Urothelium cell line (cell line): ENCODE results near the gene RPS6KA2.
"Not testable (repeated sequence)": the region's sequence is repeated elsewhere in the genome, so short reads cannot be mapped to it uniquely, and the experiment has no call there.

Experiments used
- DNase-seq: peaks from one replicate; pipeline ENCODE4 v3.0.0; 2011; ENCODE audit warnings: low spot score, mixed read lengths
- FAIRE-seq: peaks from 2 replicates; lab custom pipeline; 2011; peaks lifted over from hg19 to GRCh38; lab: Jason Lieb, UNC

The RPS6KA2 gene

DNA sequence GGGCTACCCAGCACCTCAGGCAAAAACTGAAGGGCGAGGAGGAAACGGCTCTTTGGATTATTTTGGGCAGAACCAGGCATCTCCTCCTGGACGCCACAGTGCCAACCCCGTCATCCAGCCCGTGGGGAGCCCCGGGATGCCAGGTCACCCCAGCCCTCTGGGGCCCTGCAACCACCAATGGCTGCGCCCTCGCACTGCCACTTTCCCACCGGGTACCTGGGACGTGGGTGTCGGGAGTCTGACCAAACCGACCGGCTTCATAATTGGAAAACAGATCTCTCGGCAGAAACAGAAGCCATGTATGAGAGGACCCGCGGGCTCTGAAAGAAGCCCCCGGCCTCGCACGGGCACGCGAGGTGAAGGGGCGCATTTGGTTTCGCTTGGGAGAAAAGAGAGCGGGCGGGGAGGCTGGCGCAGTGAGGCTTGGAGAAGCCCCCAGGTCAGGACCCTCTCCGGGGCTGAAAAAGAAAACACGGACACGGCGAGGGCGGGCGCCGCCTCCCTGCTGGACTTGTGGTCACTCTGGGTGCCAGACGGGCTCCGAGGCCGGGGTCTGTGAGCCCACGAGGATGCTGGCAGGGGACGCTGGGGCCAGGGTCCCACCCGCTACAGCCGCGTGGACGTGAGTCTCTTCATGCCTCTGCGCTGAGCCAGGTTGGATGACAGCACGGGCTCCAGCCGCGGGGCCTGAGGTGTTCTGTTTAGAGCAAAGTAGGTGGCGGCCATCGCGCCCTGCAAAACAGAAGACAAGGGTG, 214.7 kb downstream of the RPS6KA2 start:
- DNase-seq (no peak), FAIRE-seq (no peak)

DNA sequence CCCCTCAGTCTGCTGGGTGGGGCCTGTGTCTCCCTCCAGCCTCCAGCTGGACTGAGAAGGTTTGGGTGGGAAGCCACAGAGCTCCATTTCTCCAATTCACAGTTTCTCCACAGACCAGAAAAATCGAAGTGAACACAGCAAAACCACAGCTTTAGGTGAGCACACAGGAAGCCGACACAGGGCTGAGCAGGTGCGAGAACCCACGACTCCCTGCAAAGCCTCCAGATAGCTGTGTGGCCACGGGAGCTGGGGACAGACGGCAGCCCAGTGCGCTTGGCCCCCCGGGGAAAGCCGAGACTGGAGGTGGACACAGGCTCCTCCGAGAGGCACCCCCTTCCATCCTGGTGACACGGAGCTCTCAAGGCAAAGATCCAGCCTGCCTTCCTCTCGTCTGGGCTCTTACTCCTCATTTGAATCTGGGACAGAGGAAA, 215.3 kb downstream of the RPS6KA2 start:
- FAIRE-seq: no peak
- DNase-seq: no peak

DNA sequence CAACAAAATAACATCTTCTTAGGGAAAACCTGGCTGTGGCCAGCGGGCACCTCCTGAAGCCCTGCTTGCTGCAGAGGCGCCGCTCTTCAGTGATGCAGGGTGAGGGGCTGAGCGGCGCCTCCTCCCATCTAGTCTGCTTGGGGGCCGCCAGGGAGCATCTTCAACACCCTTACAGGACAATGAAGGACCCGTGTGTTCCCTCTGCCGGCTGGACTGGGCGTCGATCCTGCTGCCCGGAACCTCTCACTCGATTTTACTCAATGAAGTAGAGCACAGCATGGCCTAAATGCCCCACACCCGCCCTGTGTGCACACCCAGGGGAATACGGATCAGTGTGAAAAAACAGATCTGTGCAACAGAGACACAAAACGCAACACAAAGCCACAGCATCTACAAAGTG, 215.8 kb downstream of the RPS6KA2 start:
- no peak for DNase-seq
- no peak for FAIRE-seq

DNA sequence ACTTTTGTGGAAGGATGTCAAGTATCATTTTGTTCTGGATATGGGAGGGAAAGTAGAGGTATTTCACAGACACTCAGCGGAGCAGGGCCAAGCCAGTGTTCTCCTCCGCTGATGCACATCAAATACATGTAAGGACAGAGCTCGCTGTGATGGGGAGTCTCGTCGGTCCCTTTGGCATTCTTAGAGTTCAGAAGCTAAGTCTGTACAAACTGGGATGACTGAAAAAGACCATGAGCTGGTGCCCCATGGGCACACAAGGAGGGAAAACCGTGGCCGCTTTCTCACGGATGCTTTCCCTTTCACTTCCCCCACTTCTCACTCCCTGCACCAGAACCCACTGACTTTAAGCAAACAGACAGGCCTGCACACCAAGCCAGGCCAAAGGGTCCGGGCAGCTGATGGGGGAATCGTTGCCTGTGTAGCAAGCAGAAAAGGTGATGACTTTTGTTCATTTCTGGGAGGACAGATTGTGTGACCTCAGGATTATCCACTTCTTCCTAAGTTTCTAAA, 216.6 kb downstream of the RPS6KA2 start:
- no peak for DNase-seq
- FAIRE-seq: no peak

DNA sequence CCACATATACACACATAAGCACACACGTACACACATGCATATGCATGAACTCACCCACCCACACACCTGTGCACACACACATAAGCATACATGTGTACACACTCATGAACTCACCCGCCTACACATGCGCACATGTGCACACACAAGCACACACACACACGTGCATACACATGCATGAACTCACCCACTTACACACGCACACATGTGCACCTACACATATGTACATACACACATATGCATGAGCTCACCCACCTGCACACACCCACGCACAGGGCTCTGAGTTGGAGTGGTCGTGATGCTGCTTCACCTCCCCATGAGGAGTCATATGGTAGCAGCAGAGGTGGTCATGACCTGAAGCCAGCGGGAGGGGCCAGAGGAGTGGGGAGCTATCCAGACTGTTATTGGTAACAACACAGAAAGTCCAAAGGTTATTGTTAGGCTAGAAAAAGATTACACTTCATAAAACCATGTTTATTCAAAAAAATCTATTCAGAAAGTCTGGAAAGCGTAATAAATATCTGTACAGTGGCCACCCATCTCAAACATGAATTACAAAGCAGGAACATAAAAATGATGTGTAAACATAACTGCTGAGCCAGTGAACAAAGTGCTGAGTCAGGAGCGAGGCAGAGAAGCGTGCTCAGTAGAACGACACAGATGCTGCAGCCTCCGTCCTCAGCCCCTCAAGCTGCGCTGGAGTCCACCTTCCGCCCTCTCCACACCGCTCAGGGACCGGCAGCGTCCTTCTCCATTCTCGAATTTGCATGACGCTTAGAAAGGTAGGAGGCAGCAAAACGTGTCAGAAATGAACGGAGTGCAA, 217.9 kb downstream of the RPS6KA2 start:
- FAIRE-seq (no peak), DNase-seq (no peak)

DNA sequence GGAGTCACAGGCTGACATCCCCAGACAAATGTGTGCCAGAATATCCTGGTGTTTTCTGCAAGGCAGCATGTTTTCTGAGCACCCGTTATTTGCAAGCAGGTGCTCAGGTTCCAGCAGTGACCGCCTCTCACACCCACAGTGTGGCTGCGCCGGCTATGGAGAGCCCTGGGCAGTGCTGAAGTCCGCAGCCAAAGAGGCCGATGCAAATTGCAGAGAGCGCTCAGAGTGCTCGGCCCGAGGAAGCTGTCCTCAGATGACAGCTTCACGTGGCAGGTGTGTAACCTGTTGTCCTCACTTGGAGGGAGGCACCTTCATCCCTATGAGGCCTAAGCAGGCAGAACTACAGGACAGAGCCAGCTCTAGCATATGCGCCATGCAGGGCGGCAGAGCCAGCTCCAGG, 220.9 kb downstream of the RPS6KA2 start:
- no peak for FAIRE-seq
- DNase-seq: no peak

DNA sequence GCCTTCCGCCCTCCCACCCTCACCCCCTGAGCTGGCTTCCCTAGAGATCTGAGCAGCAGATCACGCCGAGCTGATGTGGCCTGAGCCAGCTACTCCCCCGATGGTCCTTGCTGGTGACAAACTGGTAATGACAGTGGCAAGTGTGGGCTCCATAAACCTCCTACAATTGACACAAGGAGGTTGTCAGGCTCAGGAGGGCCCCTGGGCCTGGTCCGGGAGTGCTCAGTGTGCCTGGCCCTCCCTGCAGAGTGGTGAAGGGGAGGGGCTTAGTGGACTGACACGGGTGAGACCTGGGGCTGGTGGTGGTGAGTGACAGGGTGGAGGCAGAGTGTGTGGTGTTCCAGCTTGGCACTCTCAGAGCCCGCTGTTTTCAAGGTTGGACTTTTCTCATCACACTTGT, 221.7 kb downstream of the RPS6KA2 start:
- DNase-seq: no peak
- no peak for FAIRE-seq

DNA sequence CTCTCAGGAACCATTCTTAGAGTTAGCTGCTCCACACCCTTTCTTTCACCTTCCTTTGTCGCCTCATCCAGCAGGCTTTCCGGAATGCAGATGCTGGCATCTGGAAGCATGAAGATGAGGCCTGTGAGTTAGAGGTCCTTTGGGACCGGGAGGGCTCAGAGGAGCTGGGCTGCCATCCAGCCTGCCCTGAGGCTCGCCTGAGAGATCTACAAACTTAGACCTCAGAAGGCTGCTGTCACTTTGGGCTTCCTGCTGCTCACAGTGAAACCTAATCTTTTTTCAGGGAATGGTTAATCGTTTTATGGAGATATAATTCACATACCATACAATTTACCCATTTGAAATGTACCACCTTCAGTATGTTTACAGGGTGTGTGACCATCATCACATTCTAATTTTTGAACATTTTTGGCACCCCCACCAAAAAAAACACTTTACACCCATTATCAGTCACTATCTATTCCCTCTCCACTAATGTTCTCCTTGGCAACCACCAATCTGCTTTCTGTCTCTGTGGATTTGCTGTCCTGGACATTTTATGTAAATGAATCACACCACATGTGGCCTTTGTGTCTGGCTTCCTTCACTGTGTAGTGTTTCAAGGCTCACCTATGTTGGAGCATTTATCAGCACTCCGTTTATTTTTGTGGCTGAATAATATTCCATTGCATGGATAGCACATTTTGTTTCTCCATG, 224.3 kb downstream of the RPS6KA2 start:
- FAIRE-seq (no peak), DNase-seq (no peak)

DNA sequence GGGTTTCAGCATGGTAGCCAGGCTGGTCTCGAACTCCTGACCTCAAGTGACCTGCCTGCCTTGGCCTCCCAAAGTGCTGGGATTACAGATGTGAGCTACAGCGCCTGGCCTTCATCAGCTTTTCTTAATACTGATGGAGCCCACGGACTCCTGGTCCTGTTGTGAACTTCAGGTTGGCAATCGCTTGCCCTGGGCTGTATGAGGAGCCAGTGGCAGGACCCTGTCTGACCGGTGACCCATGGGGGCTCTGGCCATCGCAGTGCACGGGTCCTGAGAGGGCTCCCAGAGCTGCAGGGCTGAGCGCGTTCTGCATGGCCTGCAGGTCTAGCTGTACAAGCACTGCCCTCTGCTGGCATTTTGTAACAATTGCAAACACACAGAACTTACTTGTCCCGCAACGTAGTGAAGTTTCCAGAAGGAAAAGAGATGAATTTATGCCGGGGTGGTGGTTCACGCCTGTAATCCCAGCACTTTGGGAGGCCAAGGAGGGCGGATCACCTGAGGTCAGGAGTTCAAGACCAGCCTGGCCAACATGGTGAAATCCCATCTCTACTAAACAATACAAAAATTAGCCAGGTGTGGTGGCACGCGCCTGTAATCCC, 226.3 kb downstream of the RPS6KA2 start:
- not testable (repeated sequence) for FAIRE-seq
- peak; percentile 64 for DNase-seq

DNA sequence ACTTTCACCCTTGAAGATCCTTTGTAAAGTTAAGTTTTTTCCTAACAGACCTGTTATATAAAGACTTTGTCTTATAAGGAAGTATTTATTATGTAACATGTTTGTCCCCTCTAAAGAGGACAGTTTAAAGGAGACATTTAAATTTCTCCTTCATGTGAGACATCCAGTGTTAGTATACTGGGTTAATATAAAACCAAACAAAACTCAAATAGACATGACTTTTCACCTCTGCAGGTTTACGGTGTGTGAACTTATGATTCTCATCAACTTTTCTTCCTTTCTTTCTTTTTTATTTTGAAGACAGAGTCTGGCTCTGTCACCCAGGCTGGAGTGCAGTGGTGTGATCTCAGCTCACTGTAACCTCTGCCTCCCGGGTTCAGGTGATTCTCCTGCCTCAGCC, 226.9 kb downstream of the RPS6KA2 start:
- no peak for DNase-seq
- no peak for FAIRE-seq

DNA sequence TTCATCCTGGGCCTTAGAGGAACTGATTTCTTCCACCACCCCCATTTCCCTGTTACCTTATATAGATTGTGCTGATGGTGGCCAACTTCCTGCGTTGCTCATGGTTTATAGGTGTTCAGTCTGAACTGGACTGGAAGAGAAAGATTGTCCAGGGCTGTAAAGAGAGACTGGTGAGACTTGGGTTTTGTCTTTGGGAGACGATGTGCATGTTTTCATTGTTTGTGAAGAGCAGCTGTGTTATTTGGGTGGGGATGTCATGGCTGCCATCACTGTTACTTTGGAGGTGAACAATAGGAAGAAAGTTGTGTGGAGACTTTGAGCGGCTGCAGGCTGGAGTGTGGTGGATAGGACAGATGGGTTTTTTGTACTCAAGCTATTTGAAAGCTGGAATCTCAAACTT, 228.7 kb downstream of the RPS6KA2 start:
- no peak for DNase-seq

DNA sequence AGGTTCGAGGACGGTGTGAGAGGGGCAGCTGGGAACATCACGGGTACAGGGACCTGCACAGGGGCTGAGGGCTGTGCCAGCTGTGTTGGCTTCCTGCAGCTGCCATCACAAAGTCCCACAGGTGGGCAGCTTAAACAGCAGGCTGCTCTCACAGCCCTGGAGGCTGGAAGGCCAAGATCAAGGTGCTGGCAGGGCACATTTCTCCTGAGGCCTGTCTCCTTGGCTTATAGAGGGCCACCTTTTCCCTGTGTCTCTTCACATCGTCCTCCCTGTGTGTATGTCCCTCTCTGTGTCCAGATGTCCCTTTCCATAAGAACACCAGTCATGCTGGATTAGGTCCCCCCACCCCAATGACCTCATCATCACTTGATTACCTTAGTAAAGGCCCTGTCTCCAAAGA, 229.2 kb downstream of the RPS6KA2 start:
- DNase-seq: no peak
- no peak for FAIRE-seq

More for the DNA sequence above, 228.7 kb downstream of the RPS6KA2 start:
- FAIRE-seq: no peak

DNA sequence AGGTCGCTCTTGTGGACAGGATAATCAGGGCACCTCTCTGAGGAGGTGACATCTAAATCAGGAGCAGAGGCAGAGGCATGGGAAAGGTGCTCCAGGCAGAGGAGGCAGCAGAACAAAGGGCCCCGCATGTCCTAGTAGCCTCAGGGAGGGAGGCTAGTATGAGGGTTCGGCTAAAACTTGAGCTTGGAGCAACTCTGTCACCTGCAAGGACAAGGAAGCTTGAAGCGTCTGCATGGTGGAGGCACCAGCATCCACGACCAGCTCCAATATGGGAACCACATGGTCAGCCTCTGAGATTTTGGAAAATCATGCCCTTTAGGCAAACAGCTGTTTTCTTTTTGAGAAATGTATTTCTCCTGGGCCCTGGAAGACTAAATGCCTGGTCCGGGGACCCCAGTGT, 231.3 kb downstream of the RPS6KA2 start:
- FAIRE-seq: no peak
- no peak for DNase-seq

DNA sequence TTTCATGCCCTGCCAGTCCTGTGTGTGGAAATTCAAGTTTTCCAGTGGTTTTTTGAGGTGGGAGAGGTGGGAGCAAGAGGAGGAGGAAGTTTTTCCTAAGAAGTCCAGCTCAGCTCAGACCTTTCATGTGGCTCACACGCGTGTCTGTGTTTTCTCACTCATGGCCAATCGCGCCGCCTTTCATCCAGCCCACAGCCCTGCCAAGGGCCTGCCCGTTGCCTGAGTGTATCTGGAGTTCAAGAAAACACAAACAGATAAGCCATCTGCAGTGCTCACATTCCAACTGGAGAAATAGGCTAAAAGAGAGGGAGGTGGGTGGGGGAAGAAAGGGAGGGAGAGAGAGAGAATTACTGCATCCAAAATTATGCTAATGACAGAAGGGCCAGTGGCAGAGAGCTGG, 231.7 kb downstream of the RPS6KA2 start:
- DNase-seq (no peak), FAIRE-seq (no peak)

DNA sequence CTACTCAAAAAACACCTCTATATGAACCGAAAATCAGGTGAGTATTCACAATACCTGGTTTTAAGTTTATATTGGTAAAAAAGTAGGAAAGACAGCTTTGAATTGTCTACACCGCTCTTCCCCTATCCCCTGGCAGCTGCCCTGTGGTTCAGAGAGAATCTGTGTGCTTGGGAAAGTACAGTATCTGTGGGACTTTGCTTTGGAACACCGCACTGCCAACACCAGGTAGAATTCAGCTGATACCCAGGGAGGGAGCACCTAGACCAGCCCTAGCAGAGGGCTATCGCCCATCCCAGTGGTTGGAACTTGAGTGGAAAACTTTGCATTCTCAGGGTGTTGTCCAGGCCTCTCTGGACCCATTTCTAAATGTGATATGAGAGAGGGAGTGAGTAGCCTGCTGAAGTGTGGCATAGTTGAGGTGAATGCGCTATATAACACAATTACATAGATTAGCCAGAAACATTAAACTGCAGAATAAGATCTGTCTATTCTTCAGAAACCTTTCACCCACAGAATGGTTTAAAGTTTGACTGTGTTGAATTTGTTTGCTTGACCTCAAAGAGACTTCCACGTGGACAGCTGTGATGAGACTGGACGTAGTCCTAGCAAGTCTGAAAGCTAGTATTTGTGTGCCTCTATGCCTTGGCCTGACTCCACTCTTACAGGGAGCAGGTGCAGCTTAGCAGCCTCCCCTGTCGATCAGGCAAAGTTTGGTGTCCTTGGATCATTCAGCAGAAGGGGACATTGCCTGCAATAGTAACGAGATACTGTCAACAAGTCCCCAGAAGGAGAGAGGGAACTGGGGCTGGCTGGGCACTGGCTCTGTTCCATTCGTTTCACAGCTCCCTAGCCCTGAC, 232.8 kb downstream of the RPS6KA2 start:
- DNase-seq (no peak), FAIRE-seq (no peak)

DNA sequence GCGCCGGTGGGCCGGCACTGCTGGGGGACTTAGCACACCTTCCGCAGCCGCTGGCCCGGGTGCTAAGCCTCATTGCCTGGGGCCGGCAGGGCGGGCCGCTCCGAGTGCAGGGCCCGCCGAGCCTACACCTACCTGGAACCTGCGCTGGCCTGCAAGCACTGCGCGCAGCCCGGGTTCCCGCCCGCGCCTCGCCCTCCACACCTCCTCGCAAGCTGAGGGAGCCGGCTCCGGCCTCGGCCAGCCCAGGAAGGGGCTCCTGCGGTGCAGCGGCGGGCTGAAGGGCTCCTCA, 233.6 kb downstream of the RPS6KA2 start:
- no peak for FAIRE-seq
- DNase-seq: no peak

DNA sequence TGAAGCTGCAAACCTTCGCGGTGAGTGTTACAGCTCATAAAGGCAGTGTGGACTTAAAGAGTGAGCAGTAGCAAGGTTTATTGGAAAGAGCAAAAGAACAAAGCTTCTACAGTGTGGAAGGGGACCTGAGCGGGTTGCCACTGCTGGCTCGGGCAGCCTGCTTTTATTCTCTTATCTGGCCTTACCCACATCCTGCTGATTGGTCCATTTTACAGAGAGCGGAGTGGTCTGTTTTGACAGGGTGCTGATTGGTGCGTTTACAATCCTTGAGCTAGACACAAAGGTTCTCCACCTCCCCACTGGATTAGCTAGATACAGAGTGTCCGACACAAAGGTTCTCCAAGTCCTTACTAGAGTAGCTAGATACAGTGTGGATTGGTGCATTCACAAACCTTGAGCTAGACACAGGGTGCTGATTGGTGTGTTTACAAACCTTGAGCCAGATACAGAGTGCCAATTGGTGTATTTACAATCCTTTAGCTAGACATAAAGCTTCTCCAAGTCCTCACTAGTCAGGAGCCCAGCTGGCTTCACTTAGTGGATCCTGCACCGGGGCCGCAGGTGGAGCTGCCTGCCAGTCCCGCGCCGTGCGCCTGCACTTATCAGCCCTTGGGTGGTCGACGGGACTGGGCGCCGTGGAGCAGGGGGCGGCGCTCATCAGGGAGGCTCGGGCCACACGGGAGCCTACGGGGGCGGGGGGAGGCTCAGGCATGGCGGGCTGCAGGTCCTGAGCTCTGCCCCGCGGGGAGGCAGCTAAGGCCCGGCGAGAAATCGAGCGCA, 234.1 kb downstream of the RPS6KA2 start:
- not testable (repeated sequence) for FAIRE-seq, DNase-seq

DNA sequence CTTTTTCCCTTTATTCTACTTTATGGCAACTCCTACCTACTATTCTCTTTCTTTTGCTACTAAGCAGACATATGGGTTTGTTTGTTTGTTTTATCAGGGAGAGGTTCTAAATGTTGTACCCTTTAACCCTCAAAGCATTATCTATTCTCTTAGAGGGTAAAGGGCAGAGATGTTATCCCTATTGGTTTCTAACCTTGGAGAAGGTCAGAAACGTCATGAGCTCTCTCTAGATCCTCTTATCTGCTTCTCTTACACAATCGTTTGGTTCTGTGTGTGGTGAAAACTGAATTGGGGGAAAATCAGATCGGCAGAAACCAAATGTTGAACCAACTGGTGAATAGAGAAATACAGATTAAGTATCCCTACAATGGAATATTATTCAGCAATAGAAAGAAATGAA, 237.9 kb downstream of the RPS6KA2 start:
- no peak for FAIRE-seq
- DNase-seq: no peak

DNA sequence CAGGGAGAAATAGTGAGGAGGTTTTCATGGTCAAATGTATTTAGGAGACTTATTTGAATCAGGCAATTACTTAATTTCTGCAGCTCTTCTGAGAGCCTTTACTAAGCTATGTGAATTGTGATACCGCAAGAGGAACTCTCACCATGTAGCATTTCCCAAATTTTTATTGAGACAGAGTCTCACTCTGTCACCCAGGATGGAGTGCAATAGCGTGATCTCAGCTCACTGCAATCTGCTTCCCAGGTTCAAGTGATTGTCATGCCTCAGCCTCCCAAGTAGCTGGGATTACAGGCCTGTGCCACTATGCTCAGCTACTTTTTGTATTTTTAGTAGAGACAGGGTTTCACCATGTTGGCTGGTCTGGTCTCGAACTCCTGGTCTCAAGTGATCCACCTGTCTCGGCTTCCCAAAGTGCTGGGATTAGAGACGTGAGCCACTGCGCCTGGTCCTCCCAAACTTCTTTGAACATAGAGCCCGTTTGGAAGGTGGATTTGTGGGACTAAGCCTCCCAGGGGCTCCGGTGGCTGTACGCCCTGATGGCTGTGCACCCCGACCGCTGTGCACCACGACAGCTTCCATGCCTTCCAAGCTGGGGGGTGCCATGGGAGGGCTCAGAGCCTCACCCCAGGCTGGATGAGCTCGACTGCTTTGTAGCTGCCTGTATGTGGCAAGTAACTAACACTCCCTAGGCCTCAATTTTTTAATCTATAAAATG, 238.6 kb downstream of the RPS6KA2 start:
- no peak for DNase-seq
- FAIRE-seq: no peak
